Endothelial cell of umbilical vein (primary cell): ENCODE results near the gene IZUMO4. TPM values are rescaled to one million over a fixed set of nuclear protein-coding genes. Genes with fewer than 3 reads are reported as not detected.

ENCODE experiments used
- BruUV-seq: library from RNA; stranded (reverse); fragments of 400-500 nt; replicated peaks from 2 replicates; lab custom pipeline; 2021; lab: Mats Ljungman, UMichigan
- CTCF ChIA-PET: fragments of 300-600, 350-600 bp; sonication (Branson Sonifier 250); formaldehyde crosslinking; loops from one replicate; lab custom pipeline; 2021; ENCODE audit warnings: antibody characterized with exemption, inconsistent platforms; lab: Charles Lee
- POLR2A ChIA-PET: fragments of 300-600, 350-600 bp; sonication (Branson Sonifier 250); formaldehyde crosslinking; loops from one replicate; lab custom pipeline; 2021; ENCODE audit warnings: antibody characterized with exemption, inconsistent platforms; lab: Charles Lee
- DNase-seq: peaks from one replicate; pipeline ENCODE4 v3.0.0-alpha.2; 2011; ENCODE audit warnings: low read depth, low spot score
- FAIRE-seq: peaks from 2 replicates; lab custom pipeline; 2011; peaks lifted over from hg19 to GRCh38; lab: Jason Lieb, UNC
- H2AFZ ChIP-seq: 2 replicates; pipeline ENCODE4 v1.6.0; 2012; ENCODE audit warnings: low read depth, low read length, control low read depth, inconsistent platforms
- H3K27ac ChIP-seq: 2 replicates; pipeline ENCODE4 v1.5.1; 2011; ENCODE audit warnings: low read depth, mild to moderate bottlenecking, control low read depth, low read length, moderate library complexity; ENCODE audit not compliant: insufficient read depth
- H3K27me3 ChIP-seq, 2 experiments: 2 replicates each; pipeline versions ENCODE4 v1.6.0 to v1.6.1; 2011; ENCODE audit warnings: low read length in 2 of 2, mixed read lengths in 1 of 2; ENCODE audit not compliant: control insufficient read depth in 2 of 2, insufficient read depth in 2 of 2
- H3K36me3 ChIP-seq, 2 experiments: 2 replicates in 1 of 2; 3 replicates in 1 of 2; pipeline ENCODE4 v1.5.1; 2011; ENCODE audit warnings: low read length in 2 of 2, mild to moderate bottlenecking in 1 of 2, moderate library complexity in 1 of 2; ENCODE audit not compliant: control insufficient read depth in 2 of 2, insufficient read depth in 2 of 2; ENCODE audit errors: extremely low read depth in 1 of 2
- H3K4me1 ChIP-seq: 3 replicates; pipeline ENCODE4 v1.5.1; 2011; ENCODE audit warnings: mild to moderate bottlenecking, low read length; ENCODE audit not compliant: control insufficient read depth, insufficient read depth; ENCODE audit errors: extremely low read depth
- H3K4me2 ChIP-seq: 2 replicates; pipeline ENCODE4 v1.6.1; 2011; ENCODE audit warnings: low read length, control low read depth, mixed read lengths; ENCODE audit not compliant: insufficient read depth
- H3K4me3 ChIP-seq, 3 experiments: fragments of 200-600 bp in 1 of 3; sonication (generic), shearing (Covaris generic) in 1 of 3; replicated peaks in 1 of 3; 2 replicates each; pipeline ENCODE4 v1.5.1; 2011 to 2016; ENCODE audit warnings: control low read depth in 3 of 3, low read length in 3 of 3, mild to moderate bottlenecking in 2 of 3, inconsistent platforms in 1 of 3, low read depth in 1 of 3, moderate library complexity in 1 of 3; ENCODE audit not compliant: insufficient read depth in 1 of 3
- H3K79me2 ChIP-seq: 2 replicates; pipeline ENCODE4 v1.6.0; 2012; ENCODE audit warnings: low read length, inconsistent platforms; ENCODE audit not compliant: control insufficient read depth, insufficient read depth
- H3K9ac ChIP-seq: replicated peaks from 2 replicates; pipeline ENCODE3; 2011; ENCODE audit warnings: low read length, control low read depth; ENCODE audit not compliant: insufficient read depth; ENCODE audit errors: extremely low read depth
- H3K9me1 ChIP-seq: replicated peaks from 3 replicates; pipeline ENCODE4 v1.6.0; 2011; ENCODE audit warnings: mild to moderate bottlenecking, low read length; ENCODE audit not compliant: control insufficient read depth, insufficient read depth; ENCODE audit errors: extremely low read depth
- H3K9me3 ChIP-seq: replicated peaks from 2 replicates; pipeline ENCODE4 v1.5.1; 2012; ENCODE audit warnings: low read length, inconsistent platforms; ENCODE audit not compliant: control insufficient read depth, insufficient read depth
- H4K20me1 ChIP-seq: replicated peaks from 2 replicates; pipeline ENCODE3; 2011; ENCODE audit warnings: mild to moderate bottlenecking, low read length; ENCODE audit not compliant: control insufficient read depth, insufficient read depth; ENCODE audit errors: extremely low read depth
- CTCF ChIP-seq, 2 donors: IDR thresholded peaks; 1 replicate in 1 of 2; 2 replicates in 1 of 2; pipeline ENCODE4 v1.5.1; 2011; ENCODE audit warnings: low read length in 2 of 2, mild to moderate bottlenecking in 2 of 2, moderate library complexity in 2 of 2, control low read depth in 1 of 2, inconsistent platforms in 1 of 2, low read depth in 1 of 2; ENCODE audit not compliant: insufficient read depth in 1 of 2; ENCODE audit errors: extremely low read depth in 1 of 2
- EZH2 ChIP-seq: IDR thresholded peaks from 2 replicates; pipeline ENCODE4 v1.6.1; 2012; ENCODE audit warnings: borderline replicate concordance, low read depth, mild to moderate bottlenecking, moderate library complexity, low read length, inconsistent platforms; ENCODE audit not compliant: severe bottlenecking
- FOS ChIP-seq: IDR thresholded peaks from 2 replicates; pipeline ENCODE4 v1.6.1; 2011; ENCODE audit warnings: mild to moderate bottlenecking, low read length, moderate library complexity, borderline replicate concordance; ENCODE audit not compliant: insufficient read depth
- GATA2 ChIP-seq: IDR thresholded peaks from 2 replicates; pipeline ENCODE4 v1.7.0; 2011; ENCODE audit warnings: low read depth, mild to moderate bottlenecking, moderate library complexity, mixed read lengths, low read length; ENCODE audit not compliant: insufficient read length, insufficient read depth
- JUN ChIP-seq: IDR thresholded peaks from 2 replicates; pipeline ENCODE4 v1.6.1; 2011; ENCODE audit warnings: borderline replicate concordance, low read depth; ENCODE audit not compliant: insufficient read length, insufficient read depth
- MAX ChIP-seq: IDR thresholded peaks from 2 replicates; pipeline ENCODE4 v1.6.1; 2011; ENCODE audit not compliant: insufficient read depth, insufficient read length
- MYC ChIP-seq: IDR thresholded peaks from one replicate; pipeline ENCODE4 v1.6.1; 2011; ENCODE audit warnings: mild to moderate bottlenecking, low read depth, low read length
- POLR2A ChIP-seq: IDR thresholded peaks from 2 replicates; pipeline ENCODE4 v1.6.1; 2012; ENCODE audit warnings: low read depth, mild to moderate bottlenecking, control low read depth, low read length
- POLR2AphosphoS5 ChIP-seq: IDR thresholded peaks from 2 replicates; pipeline ENCODE4 v1.6.1; 2012; ENCODE audit warnings: low read depth, mild to moderate bottlenecking, control low read depth, low read length, moderate library complexity; ENCODE audit not compliant: insufficient read depth
- dilution Hi-C: fragments of 300-500 bp; cut with MboI; formaldehyde crosslinking; loops from one replicate; pipeline ENCODE4 v1.15.0; 2019; ENCODE audit warnings: low sequenced_read_pairs; ENCODE audit not compliant: extremely low pct_ligation_motif_present
- intact Hi-C: fragments of 100-400 bp; cut with micrococcal nuclease; formaldehyde crosslinking; loops from one replicate; pipeline ENCODE4 v1.10.0; 2022
- polyA plus RNA-seq, 4 experiments: library from polyadenylated mRNA; depleted of rRNA in 3 of 4; stranded (reverse) in 3 of 4; unstranded in 1 of 4; fragments of >200 nt; gene quantifications; 2 replicates each; pipeline versions ENCODE4 v1.2.1 to v1.2.3, GENCODE V29; 2011 to 2012; ENCODE audit warnings: missing spikeins in 1 of 4
- total RNA-seq: library from RNA; stranded (reverse); gene quantifications from 2 replicates; pipeline ENCODE4 v1.2.3, GENCODE V29; 2021

The IZUMO4 gene
- total and polyA plus RNA-seq, 2 donors (not counting 3 experiments of a cell fraction or from before 2014, with no cell fraction given): 1.1 to 2.0 TPM

- H3K36me3 ChIP-seq: no peaks in the 10 kb centered on the region
- no peaks in the 10 kb centered on the region for H3K79me2 ChIP-seq
- no TSS peak for BruUV-seq
- H4K20me1 ChIP-seq: no peaks in the 10 kb centered on the region
- TF ChIP-seq FOS (no peak), MAX (no peak), EZH2 (no peak), POLR2AphosphoS5 (no peak), CTCF (IDR thresholded peaks at IDR 0.05; ENCODE audit: extremely low read depth in 1 of 2, insufficient read depth in 1 of 2, low read depth in 1 of 2, low read length in 2 of 2) (no peak), MYC (no peak), JUN (no peak), POLR2A (no peak), GATA2 (no peak)
- H3K9me3 ChIP-seq: no peaks in the 10 kb centered on the region
- intact Hi-C loops (no loop called here), dilution Hi-C loops (no loop called here)
- H3K9me1 ChIP-seq: no peaks in the 10 kb centered on the region
- H3K4me3 ChIP-seq: no peak overlapping the region
- H2AFZ ChIP-seq: no peak overlapping the region
- ChIA-PET POLR2A (no interaction called here), CTCF (interaction anchor here (1.0 kb wide), 1 partner anchor 13 kb away, joined by 3 read pairs; no protein-coding TSS in a partner anchor)
- peaks cover 18% of the 10 kb centered on the region for H3K4me1 ChIP-seq
- H3K27ac ChIP-seq: no peak overlapping the region
- no peak for DNase-seq
- no peak overlapping the region for H3K9ac ChIP-seq
- H3K27me3 ChIP-seq: no peaks in the 10 kb centered on the region
- FAIRE-seq: no peak
- no peak overlapping the region for H3K4me2 ChIP-seq
These were observed 31.8 kb upstream of the IZUMO4 start for GRCh38 chr19:2064788-2065524.
